Upper lobe of right lung (tissue), 1 donor: Measurements from ENCODE around the gene SIGLEC9. TPM values are rescaled to one million over a fixed set of nuclear protein-coding genes. Genes with fewer than 3 reads are reported as not detected.

Experiments used
- ATAC-seq: fragments of 200-7000 bp; cut with Tn5 transposase; one replicate; pipeline ENCODE4 v1.9.1; 2020; ENCODE audit warnings: mild to moderate bottlenecking, moderate library complexity
- DNase-seq: peaks from one replicate; pipeline ENCODE4 v3.0.0-alpha.2; 2020
- H3K27ac ChIP-seq: fragments of 200-600 bp; one replicate; pipeline ENCODE4 v1.8.0; 2022
- H3K27me3 ChIP-seq: fragments of 200-600 bp; one replicate; pipeline ENCODE4 v1.8.0; 2022; ENCODE audit warnings: mild to moderate bottlenecking
- H3K36me3 ChIP-seq: fragments of 200-600 bp; one replicate; pipeline ENCODE4 v1.8.0; 2022
- H3K4me1 ChIP-seq: fragments of 200-600 bp; one replicate; pipeline ENCODE4 v1.8.0; 2022
- H3K4me3 ChIP-seq: fragments of 200-600 bp; one replicate; pipeline ENCODE4 v1.8.0; 2022; ENCODE audit warnings: mild to moderate bottlenecking
- H3K9me3 ChIP-seq: fragments of 200-600 bp; one replicate; pipeline ENCODE4 v1.8.0; 2022
- CTCF ChIP-seq: fragments of 200-600 bp; IDR thresholded peaks from one replicate; pipeline ENCODE4 v1.8.0; 2022; ENCODE audit warnings: antibody characterized with exemption
- intact Hi-C: fragments of 100-400 bp; cut with DNase I; formaldehyde crosslinking; loops from one replicate; pipeline ENCODE4 v1.11.0; 2022
- total RNA-seq: library from RNA; stranded (reverse); fragmentation: NEBNext Ultra II Directional; extraction: Animal tissue kit (Norgen Biotek cat#: 25700); gene quantifications from one replicate; pipeline ENCODE4 v1.2.1, GENCODE V29; 2021
- donor health status: DM: no; HTN: yes; CAD: no; lungs with severe emphysema.

SIGLEC9 gene
- total RNA-seq, 1 donor from 2014 or later = 14.5 TPM

DNA sequence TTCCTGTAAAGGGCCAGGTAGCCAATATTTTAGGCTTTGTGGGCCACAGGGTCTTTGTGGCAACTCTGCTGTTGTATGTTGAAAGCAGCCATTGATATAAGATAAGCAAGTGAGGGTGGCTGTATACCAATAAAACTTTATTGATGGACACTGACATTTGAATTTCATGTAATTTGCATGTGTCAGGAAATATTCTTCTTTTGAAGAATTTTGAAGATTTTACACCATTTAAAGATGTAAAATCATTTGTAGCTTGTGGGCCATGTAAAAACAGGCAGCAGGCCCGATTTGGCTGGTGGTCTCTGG, 14.1 kb upstream of the SIGLEC9 start:
- H3K36me3 ChIP-seq = no peaks in the 10 kb centered on the region
- no peak overlapping the region for H3K27ac ChIP-seq
- H3K9me3 ChIP-seq = no peaks in the 10 kb centered on the region
- no peaks in the 10 kb centered on the region for H3K27me3 ChIP-seq
- DNase-seq (no peak), ATAC-seq (no peak)
- H3K4me1 ChIP-seq = peaks cover 16% of the 10 kb centered on the region
- TF ChIP-seq CTCF = no peak
- H3K4me3 ChIP-seq = no peak overlapping the region
- intact Hi-C loops = no loop called here

DNA sequence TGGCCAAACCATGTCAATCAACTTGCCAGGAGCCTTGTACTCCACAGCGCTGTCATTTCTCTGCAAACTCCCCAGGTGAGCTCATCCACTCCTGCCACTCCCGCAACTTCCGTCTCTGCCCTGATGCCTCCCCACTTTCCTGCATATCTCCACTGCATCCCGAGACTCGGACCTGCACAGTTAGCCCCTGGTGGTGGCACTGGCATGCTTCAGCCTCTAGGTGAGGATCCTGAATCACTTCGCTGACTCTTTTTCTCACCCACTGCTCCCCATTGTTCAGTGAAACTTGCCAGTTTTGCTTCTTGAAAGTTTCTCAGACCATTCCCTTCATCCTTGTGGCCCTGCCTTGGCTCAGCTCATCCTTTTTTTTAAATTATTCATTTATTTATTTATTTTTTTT, 13.1 kb upstream of the SIGLEC9 start:
- Histone ChIP-seq H3K27ac (no peak overlapping the region), H3K36me3 (no peaks in the 10 kb centered on the region), H3K4me3 (no peak overlapping the region), H3K9me3 (no peaks in the 10 kb centered on the region), H3K4me1 (peaks cover 15% of the 10 kb centered on the region), H3K27me3 (no peaks in the 10 kb centered on the region)
- ATAC-seq (no peak), DNase-seq (no peak)
- peak; percentile 18 for TF ChIP-seq CTCF
- intact Hi-C loops = no loop called here

GRCh38 chr19:51114087-51114729, 10.5 kb upstream of the SIGLEC9 start:
- Histone ChIP-seq H3K4me1 (no peaks in the 10 kb centered on the region), H3K9me3 (no peaks in the 10 kb centered on the region), H3K4me3 (no peak overlapping the region), H3K27me3 (no peaks in the 10 kb centered on the region), H3K36me3 (no peaks in the 10 kb centered on the region), H3K27ac (no peak overlapping the region)
- TF ChIP-seq CTCF = no peak
- ATAC-seq (peak; percentile 19), DNase-seq (no peak)
- intact Hi-C loops = no loop called here

DNA sequence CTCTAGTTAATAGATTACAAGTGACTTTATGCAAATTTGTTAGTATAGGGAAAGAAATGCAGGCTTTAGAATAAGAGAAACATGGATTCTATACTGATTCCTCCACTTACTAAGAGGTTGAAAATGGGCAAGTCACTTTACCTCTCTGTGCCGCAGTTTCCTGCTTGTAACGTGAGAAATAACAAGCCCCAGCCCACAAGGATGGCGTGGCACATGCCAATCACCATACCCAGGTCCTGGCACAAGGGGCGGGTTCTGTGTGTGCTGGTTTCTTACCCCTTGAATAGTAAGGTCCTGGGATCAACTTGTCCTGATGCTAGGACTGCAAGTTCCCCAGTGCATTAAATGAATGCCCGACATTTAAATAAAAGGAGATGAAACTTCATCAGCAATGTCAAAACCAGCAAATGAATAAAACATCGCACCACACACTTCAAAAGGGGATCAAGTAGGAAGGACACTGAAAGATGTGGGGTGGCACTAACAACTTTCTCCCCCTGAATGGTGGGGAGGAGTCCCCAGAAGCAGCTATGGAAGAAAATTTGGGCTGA, 7.9 kb upstream of the SIGLEC9 start:
- H3K27me3 ChIP-seq = no peaks in the 10 kb centered on the region
- no peaks in the 10 kb centered on the region for H3K9me3 ChIP-seq
- no peaks in the 10 kb centered on the region for H3K4me1 ChIP-seq
- TF ChIP-seq CTCF = no peak
- H3K27ac ChIP-seq = no peak overlapping the region
- ATAC-seq = no peak
- H3K36me3 ChIP-seq = no peaks in the 10 kb centered on the region
- DNase-seq = no peak
- H3K4me3 ChIP-seq = no peak overlapping the region
- intact Hi-C loops = no loop called here

DNA sequence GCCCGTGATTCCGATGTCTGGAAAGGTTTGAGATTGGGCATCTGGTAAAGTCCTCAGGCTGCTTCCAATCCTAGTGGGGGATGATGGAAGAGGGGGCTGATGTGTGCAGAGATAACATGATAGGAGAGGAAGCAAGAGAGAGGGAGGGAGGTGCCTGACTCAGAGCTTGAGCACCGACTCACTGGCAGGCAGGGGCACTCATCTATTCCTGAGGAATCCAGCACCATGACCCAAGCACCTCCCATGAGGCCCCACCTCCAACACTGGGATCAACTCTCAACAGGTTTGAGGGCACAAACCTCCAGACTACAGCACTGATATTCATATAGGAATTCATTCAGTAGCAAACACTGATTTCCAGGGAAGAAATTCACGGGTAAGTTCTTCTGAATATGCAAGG, 5.6 kb upstream of the SIGLEC9 start:
- DNase-seq (no peak), ATAC-seq (peak; percentile 50)
- intact Hi-C loops = no loop called here

More for the DNA sequence above, 5.6 kb upstream of the SIGLEC9 start:
- Histone ChIP-seq H3K27me3 (no peaks in the 10 kb centered on the region), H3K36me3 (no peaks in the 10 kb centered on the region), H3K27ac (no peak overlapping the region), H3K4me3 (no peak overlapping the region), H3K9me3 (no peaks in the 10 kb centered on the region), H3K4me1 (no peaks in the 10 kb centered on the region)
- TF ChIP-seq CTCF = no peak
